ENCODE data around the gene RALGDS.

DNA sequence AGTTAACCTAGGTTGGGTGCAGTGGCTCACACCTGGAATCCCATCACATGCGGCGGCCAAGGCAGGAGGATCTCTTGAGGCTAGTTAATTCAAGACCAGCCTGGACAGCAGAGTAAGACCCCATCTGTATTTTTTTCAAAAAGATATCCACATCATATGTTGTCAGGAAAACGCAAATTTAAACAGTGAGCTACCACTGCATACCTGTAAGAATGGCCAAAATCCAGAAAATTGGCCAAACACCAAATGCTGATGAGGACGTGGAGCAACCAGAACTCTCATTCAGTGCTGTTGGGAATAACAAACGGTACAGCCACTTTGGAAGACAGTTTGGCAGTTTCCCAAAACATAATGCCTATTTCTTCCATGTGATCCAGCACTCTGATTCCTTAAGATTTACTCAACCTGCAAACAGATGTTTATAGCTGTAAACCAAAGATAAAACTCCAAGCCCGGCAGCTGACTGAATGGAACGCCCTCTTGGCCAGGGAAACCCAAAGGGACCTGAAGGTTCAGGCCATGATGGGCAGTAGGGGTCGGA, 46.9 kb downstream of the RALGDS start:
- TF ChIP-seq CTCF (IDR thresholded peaks at IDR 0.05; ENCODE audit: low read depth, low read length) (no peak), EZH2phosphoT487 (IDR thresholded peaks at IDR 0.05; ENCODE audit: low read depth) (no peak)
